Measurements from ENCODE around the gene TMPRSS11D. TPM values are rescaled to one million over a fixed set of nuclear protein-coding genes. Genes with fewer than 3 reads are reported as not detected.
A peak's percentile ranks its signal among the peaks of the same experiment; 100 is the strongest.

The TMPRSS11D gene
- total and polyA plus RNA-seq, 4 donors = not detected

- Histone ChIP-seq H3K27ac (ENCODE audit: low read depth, low read length) (no peak overlapping the region), H3K9me3 (ENCODE audit: control insufficient read depth, insufficient read depth, low read length) (no peaks in the 10 kb centered on the region), H3K36me3 (ENCODE audit: control insufficient read depth, insufficient read depth, low read length) (no peaks in the 10 kb centered on the region), H3K27me3 (ENCODE audit: control insufficient read depth, insufficient read depth, low read length) (no peaks in the 10 kb centered on the region), H3K4me1 (ENCODE audit: control insufficient read depth, insufficient read depth, low read length) (no peaks in the 10 kb centered on the region), H3K4me3 (ENCODE audit: low read depth, low read length) (no peak overlapping the region)
- no CpG with 5 or more reads among the region's 2 CpGs for WGBS (ENCODE audit: insufficient coverage)
- DNase-seq (ENCODE audit: low read depth in 4 of 6, low spot score in 6 of 6) = no peak
These were observed 8.8 kb downstream of the TMPRSS11D start for GRCh38 chr4:67874986-67875385.

- no peaks in the 10 kb centered on the region for H3K4me1 ChIP-seq (ENCODE audit: control insufficient read depth, insufficient read depth, low read length)
- DNase-seq (ENCODE audit: low read depth in 4 of 6, low spot score in 6 of 6) = no peak
These were observed 10.7 kb downstream of the TMPRSS11D start for GRCh38 chr4:67873116-67873515.

GRCh38 chr4:67871867-67872266 lies 11.9 kb downstream of the TMPRSS11D start:
- Histone ChIP-seq H3K27ac (ENCODE audit: low read depth, low read length) (no peak overlapping the region), H3K36me3 (ENCODE audit: control insufficient read depth, insufficient read depth, low read length) (no peaks in the 10 kb centered on the region), H3K4me3 (ENCODE audit: low read depth, low read length) (no peak overlapping the region), H3K9me3 (ENCODE audit: control insufficient read depth, insufficient read depth, low read length) (no peaks in the 10 kb centered on the region), H3K27me3 (ENCODE audit: control insufficient read depth, insufficient read depth, low read length) (no peaks in the 10 kb centered on the region), H3K4me1 (ENCODE audit: control insufficient read depth, insufficient read depth, low read length) (no peaks in the 10 kb centered on the region)
- DNase-seq (ENCODE audit: low read depth in 4 of 6, low spot score in 6 of 6) = peak in 1 of 6 donors; percentile 11

More at GRCh38 chr4:67873116-67873515, 10.7 kb downstream of the TMPRSS11D start:
- Histone ChIP-seq H3K27me3 (ENCODE audit: control insufficient read depth, insufficient read depth, low read length) (no peaks in the 10 kb centered on the region), H3K9me3 (ENCODE audit: control insufficient read depth, insufficient read depth, low read length) (no peaks in the 10 kb centered on the region), H3K4me3 (ENCODE audit: low read depth, low read length) (no peak overlapping the region), H3K36me3 (ENCODE audit: control insufficient read depth, insufficient read depth, low read length) (no peaks in the 10 kb centered on the region), H3K27ac (ENCODE audit: low read depth, low read length) (no peak overlapping the region)
- WGBS (ENCODE audit: insufficient coverage) = no CpG with 5 or more reads among the region's 1 CpG

GRCh38 chr4:67869580-67870190 lies 14.1 kb downstream of the TMPRSS11D start:
- H3K27me3 ChIP-seq (ENCODE audit: control insufficient read depth, insufficient read depth, low read length) = no peaks in the 10 kb centered on the region
- no peak overlapping the region for H3K27ac ChIP-seq (ENCODE audit: low read depth, low read length)
- H3K9me3 ChIP-seq (ENCODE audit: control insufficient read depth, insufficient read depth, low read length) = no peaks in the 10 kb centered on the region
- no peak for DNase-seq (ENCODE audit: low read depth in 4 of 6, low spot score in 6 of 6)
- no CpG with 5 or more reads among the region's 4 CpGs for WGBS (ENCODE audit: insufficient coverage)
- H3K4me3 ChIP-seq (ENCODE audit: low read depth, low read length) = no peak overlapping the region
- no peaks in the 10 kb centered on the region for H3K36me3 ChIP-seq (ENCODE audit: control insufficient read depth, insufficient read depth, low read length)
- no peaks in the 10 kb centered on the region for H3K4me1 ChIP-seq (ENCODE audit: control insufficient read depth, insufficient read depth, low read length)

GRCh38 chr4:67861513-67861912 lies 22.3 kb downstream of the TMPRSS11D start:
- H3K27ac ChIP-seq (ENCODE audit: low read depth, low read length) = no peak overlapping the region
- no peaks in the 10 kb centered on the region for H3K9me3 ChIP-seq (ENCODE audit: control insufficient read depth, insufficient read depth, low read length)
- peak in 1 of 6 donors; percentile 1 for DNase-seq (ENCODE audit: low read depth in 4 of 6, low spot score in 6 of 6)
- no peaks in the 10 kb centered on the region for H3K27me3 ChIP-seq (ENCODE audit: control insufficient read depth, insufficient read depth, low read length)
- H3K36me3 ChIP-seq (ENCODE audit: control insufficient read depth, insufficient read depth, low read length) = no peaks in the 10 kb centered on the region
- H3K4me3 ChIP-seq (ENCODE audit: low read depth, low read length) = no peak overlapping the region
- no peaks in the 10 kb centered on the region for H3K4me1 ChIP-seq (ENCODE audit: control insufficient read depth, insufficient read depth, low read length)
- WGBS (ENCODE audit: insufficient coverage) = 10% methylated on average over 3 of the region's 6 CpGs

GRCh38 chr4:67853336-67853735 lies 30.5 kb downstream of the TMPRSS11D start:
- Histone ChIP-seq H3K36me3 (ENCODE audit: control insufficient read depth, insufficient read depth, low read length) (no peaks in the 10 kb centered on the region), H3K27ac (ENCODE audit: low read depth, low read length) (no peak overlapping the region), H3K4me1 (ENCODE audit: control insufficient read depth, insufficient read depth, low read length) (no peaks in the 10 kb centered on the region), H3K9me3 (ENCODE audit: control insufficient read depth, insufficient read depth, low read length) (no peaks in the 10 kb centered on the region), H3K27me3 (ENCODE audit: control insufficient read depth, insufficient read depth, low read length) (no peaks in the 10 kb centered on the region), H3K4me3 (ENCODE audit: low read depth, low read length) (no peak overlapping the region)
- DNase-seq (ENCODE audit: low read depth in 4 of 6, low spot score in 6 of 6) = no peak
- WGBS (ENCODE audit: insufficient coverage) = 29% methylated on average over 1 of the region's 2 CpGs

- no peak overlapping the region for H3K27ac ChIP-seq (ENCODE audit: low read depth, low read length)
- H3K36me3 ChIP-seq (ENCODE audit: control insufficient read depth, insufficient read depth, low read length) = no peaks in the 10 kb centered on the region
- no peaks in the 10 kb centered on the region for H3K4me1 ChIP-seq (ENCODE audit: control insufficient read depth, insufficient read depth, low read length)
- no CpG with 5 or more reads among the region's 2 CpGs for WGBS (ENCODE audit: insufficient coverage)
- DNase-seq (ENCODE audit: low read depth in 4 of 6, low spot score in 6 of 6) = no peak
- H3K4me3 ChIP-seq (ENCODE audit: low read depth, low read length) = no peak overlapping the region
- H3K9me3 ChIP-seq (ENCODE audit: control insufficient read depth, insufficient read depth, low read length) = no peaks in the 10 kb centered on the region
- no peaks in the 10 kb centered on the region for H3K27me3 ChIP-seq (ENCODE audit: control insufficient read depth, insufficient read depth, low read length)
These were observed 62.9 kb downstream of the TMPRSS11D start for GRCh38 chr4:67820903-67821302.

GRCh38 chr4:67810011-67810410 lies 73.8 kb downstream of the TMPRSS11D start:
- Histone ChIP-seq H3K27ac (ENCODE audit: low read depth, low read length) (no peak overlapping the region), H3K4me3 (ENCODE audit: low read depth, low read length) (no peak overlapping the region), H3K27me3 (ENCODE audit: control insufficient read depth, insufficient read depth, low read length) (no peaks in the 10 kb centered on the region), H3K4me1 (ENCODE audit: control insufficient read depth, insufficient read depth, low read length) (no peaks in the 10 kb centered on the region), H3K36me3 (ENCODE audit: control insufficient read depth, insufficient read depth, low read length) (no peaks in the 10 kb centered on the region), H3K9me3 (ENCODE audit: control insufficient read depth, insufficient read depth, low read length) (no peaks in the 10 kb centered on the region)
- WGBS (ENCODE audit: insufficient coverage) = 100% methylated on average over 1 of the region's 1 CpG
- DNase-seq (ENCODE audit: low read depth in 4 of 6, low spot score in 6 of 6) = no peak

GRCh38 chr4:67809502-67809901 lies 74.3 kb downstream of the TMPRSS11D start:
- Histone ChIP-seq H3K27me3 (ENCODE audit: control insufficient read depth, insufficient read depth, low read length) (no peaks in the 10 kb centered on the region), H3K36me3 (ENCODE audit: control insufficient read depth, insufficient read depth, low read length) (no peaks in the 10 kb centered on the region), H3K4me3 (ENCODE audit: low read depth, low read length) (no peak overlapping the region), H3K9me3 (ENCODE audit: control insufficient read depth, insufficient read depth, low read length) (no peaks in the 10 kb centered on the region), H3K4me1 (ENCODE audit: control insufficient read depth, insufficient read depth, low read length) (no peaks in the 10 kb centered on the region), H3K27ac (ENCODE audit: low read depth, low read length) (no peak overlapping the region)
- 96% methylated on average over 6 of the region's 7 CpGs for WGBS (ENCODE audit: insufficient coverage)
- DNase-seq (ENCODE audit: low read depth in 4 of 6, low spot score in 6 of 6) = no peak

GRCh38 chr4:67796810-67797209 lies 87.0 kb downstream of the TMPRSS11D start:
- H3K27me3 ChIP-seq (ENCODE audit: control insufficient read depth, insufficient read depth, low read length) = no peaks in the 10 kb centered on the region
- H3K4me1 ChIP-seq (ENCODE audit: control insufficient read depth, insufficient read depth, low read length) = no peaks in the 10 kb centered on the region
- no peak for DNase-seq (ENCODE audit: low read depth in 4 of 6, low spot score in 6 of 6)
- no peak overlapping the region for H3K27ac ChIP-seq (ENCODE audit: low read depth, low read length)
- H3K4me3 ChIP-seq (ENCODE audit: low read depth, low read length) = no peak overlapping the region
- no peaks in the 10 kb centered on the region for H3K36me3 ChIP-seq (ENCODE audit: control insufficient read depth, insufficient read depth, low read length)
- no peaks in the 10 kb centered on the region for H3K9me3 ChIP-seq (ENCODE audit: control insufficient read depth, insufficient read depth, low read length)

Measured in spinal cord (tissue), 10 donors.